ENCODE data around the gene MBD5.

MBD5 gene

GRCh38 chr2:148527488-148528340, 506.8 kb downstream of the MBD5 start:
- no peak for DNase-seq (ENCODE audit: low read depth, low spot score)
- H3K4me3 ChIP-seq (ENCODE audit: low read depth, low read length): no peak overlapping the region
- CTCF ChIA-PET: interaction anchor here (1.1 to 1.6 kb wide), 2 partner anchors 18 to 537 kb away, joined by 3 to 4 read pairs; no protein-coding TSS in a partner anchor
- TF ChIP-seq CTCF (IDR thresholded peaks at IDR 0.05; ENCODE audit: insufficient read depth, low read length, missing control alignments): no peak
- POLR2A ChIA-PET: no interaction called here

- no peak for TF ChIP-seq CTCF (IDR thresholded peaks at IDR 0.05; ENCODE audit: insufficient read depth, low read length, missing control alignments)
These were observed 507.6 kb downstream of the MBD5 start for GRCh38 chr2:148528356-148529064.

GRCh38 chr2:148529745-148530144, 508.9 kb downstream of the MBD5 start:
- POLR2A ChIA-PET: no interaction called here
- CTCF ChIA-PET: no interaction called here
- DNase-seq (ENCODE audit: low read depth, low spot score): no peak
- no peak overlapping the region for H3K4me3 ChIP-seq (ENCODE audit: low read depth, low read length)
- TF ChIP-seq CTCF (IDR thresholded peaks at IDR 0.05; ENCODE audit: insufficient read depth, low read length, missing control alignments): no peak

More at GRCh38 chr2:148528356-148529064, 507.6 kb downstream of the MBD5 start:
- CTCF ChIA-PET: interaction anchor here (0.6 to 1.6 kb wide), 2 partner anchors 435 to 538 kb away, joined by 3 to 4 read pairs; no protein-coding TSS in a partner anchor
- no peak overlapping the region for H3K4me3 ChIP-seq (ENCODE audit: low read depth, low read length)
- DNase-seq (ENCODE audit: low read depth, low spot score): no peak
- POLR2A ChIA-PET: no interaction called here

- TF ChIP-seq CTCF (IDR thresholded peaks at IDR 0.05; ENCODE audit: insufficient read depth, low read length, missing control alignments): no peak
- no peak for DNase-seq (ENCODE audit: low read depth, low spot score)
- CTCF ChIA-PET: no interaction called here
- no peak overlapping the region for H3K4me3 ChIP-seq (ENCODE audit: low read depth, low read length)
- POLR2A ChIA-PET: no interaction called here
These were observed 509.5 kb downstream of the MBD5 start for GRCh38 chr2:148530350-148530749.

- no peak overlapping the region for H3K4me3 ChIP-seq (ENCODE audit: low read depth, low read length)
- no peak for DNase-seq (ENCODE audit: low read depth, low spot score)
- ChIA-PET POLR2A (no interaction called here), CTCF (interaction anchor here (0.7 kb wide), 1 partner anchor 541 kb away, joined by 3 read pairs; no protein-coding TSS in a partner anchor)
- no peak for TF ChIP-seq CTCF (IDR thresholded peaks at IDR 0.05; ENCODE audit: insufficient read depth, low read length, missing control alignments)
These were observed 510.3 kb downstream of the MBD5 start for GRCh38 chr2:148531235-148531634.
